DOHH2 (cell line): ENCODE data around the gene ADAR.

Source experiments
- H3F3A ChIP-seq: fragments of 200-600 bp; sonication (generic), shearing (Covaris generic); 2 replicates; pipeline ENCODE4 v1.6.0; 2016; ENCODE audit warnings: antibody characterized with exemption, mild to moderate bottlenecking; ENCODE audit not compliant: control insufficient read depth, insufficient read depth
- H3K27ac ChIP-seq: fragments of 200-600 bp; sonication (generic); 2 replicates; pipeline ENCODE4 v1.5.1; 2014; ENCODE audit warnings: low read depth, mild to moderate bottlenecking, low read length, moderate library complexity
- H3K27me3 ChIP-seq: fragments of 200-600 bp; sonication (generic); 2 replicates; pipeline ENCODE4 v1.6.1; 2014; ENCODE audit warnings: mild to moderate bottlenecking, low read length, mixed read lengths; ENCODE audit not compliant: control insufficient read depth
- H3K36me3 ChIP-seq: fragments of 200-600 bp; sonication (generic); 2 replicates; pipeline ENCODE4 v1.6.1; 2014; ENCODE audit warnings: mild to moderate bottlenecking, low read length, moderate library complexity, mixed read lengths; ENCODE audit not compliant: control insufficient read depth
- H3K4me1 ChIP-seq: fragments of 200-600 bp; sonication (generic); 2 replicates; pipeline ENCODE4 v1.6.1; 2014; ENCODE audit warnings: mild to moderate bottlenecking, low read length, mixed read lengths; ENCODE audit not compliant: control insufficient read depth
- H3K4me2 ChIP-seq: fragments of 200-600 bp; sonication (generic); 2 replicates; pipeline ENCODE4 v1.6.0; 2014; ENCODE audit warnings: mild to moderate bottlenecking, low read length, moderate library complexity
- H3K4me3 ChIP-seq: fragments of 200-600 bp; sonication (generic); 2 replicates; pipeline ENCODE4 v1.5.1; 2014; ENCODE audit warnings: mild to moderate bottlenecking, low read length, mixed read lengths
- H3K79me2 ChIP-seq: fragments of 200-600 bp; sonication (generic); 2 replicates; pipeline ENCODE4 v1.6.1; 2014; ENCODE audit warnings: mild to moderate bottlenecking, low read length, mixed read lengths; ENCODE audit not compliant: control insufficient read depth
- H3K9me2 ChIP-seq: fragments of 200-600 bp; sonication (generic); replicated peaks from 2 replicates; pipeline ENCODE4 v1.6.1; 2014; ENCODE audit warnings: mild to moderate bottlenecking, low read length, mixed read lengths; ENCODE audit not compliant: control insufficient read depth
- H3K9me3 ChIP-seq: fragments of 200-600 bp; sonication (generic); 2 replicates; pipeline ENCODE4 v1.6.1; 2014; ENCODE audit warnings: antibody characterized with exemption, low read length, mixed read lengths; ENCODE audit not compliant: control insufficient read depth, insufficient read depth
- H4K20me1 ChIP-seq: fragments of 200-600 bp; sonication (generic); 2 replicates; pipeline ENCODE4 v1.6.0; 2014; ENCODE audit warnings: low read depth, mild to moderate bottlenecking, antibody characterized with exemption, low read length, moderate library complexity; ENCODE audit not compliant: control insufficient read depth, insufficient read depth
- CTCF ChIP-seq: fragments of 200-600 bp; sonication (generic); IDR thresholded peaks from one replicate; pipeline ENCODE4 v1.5.1; 2014; ENCODE audit warnings: antibody characterized with exemption, mild to moderate bottlenecking, low read depth, low read length; ENCODE audit not compliant: poor library complexity, severe bottlenecking
- EZH2phosphoT487 ChIP-seq: fragments of 200-600 bp; sonication (generic); IDR thresholded peaks from 2 replicates; pipeline ENCODE4 v1.6.1; 2017; ENCODE audit warnings: borderline replicate concordance, mild to moderate bottlenecking, antibody characterized with exemption, low read length, moderate library complexity, mixed read lengths

The ADAR gene

DNA sequence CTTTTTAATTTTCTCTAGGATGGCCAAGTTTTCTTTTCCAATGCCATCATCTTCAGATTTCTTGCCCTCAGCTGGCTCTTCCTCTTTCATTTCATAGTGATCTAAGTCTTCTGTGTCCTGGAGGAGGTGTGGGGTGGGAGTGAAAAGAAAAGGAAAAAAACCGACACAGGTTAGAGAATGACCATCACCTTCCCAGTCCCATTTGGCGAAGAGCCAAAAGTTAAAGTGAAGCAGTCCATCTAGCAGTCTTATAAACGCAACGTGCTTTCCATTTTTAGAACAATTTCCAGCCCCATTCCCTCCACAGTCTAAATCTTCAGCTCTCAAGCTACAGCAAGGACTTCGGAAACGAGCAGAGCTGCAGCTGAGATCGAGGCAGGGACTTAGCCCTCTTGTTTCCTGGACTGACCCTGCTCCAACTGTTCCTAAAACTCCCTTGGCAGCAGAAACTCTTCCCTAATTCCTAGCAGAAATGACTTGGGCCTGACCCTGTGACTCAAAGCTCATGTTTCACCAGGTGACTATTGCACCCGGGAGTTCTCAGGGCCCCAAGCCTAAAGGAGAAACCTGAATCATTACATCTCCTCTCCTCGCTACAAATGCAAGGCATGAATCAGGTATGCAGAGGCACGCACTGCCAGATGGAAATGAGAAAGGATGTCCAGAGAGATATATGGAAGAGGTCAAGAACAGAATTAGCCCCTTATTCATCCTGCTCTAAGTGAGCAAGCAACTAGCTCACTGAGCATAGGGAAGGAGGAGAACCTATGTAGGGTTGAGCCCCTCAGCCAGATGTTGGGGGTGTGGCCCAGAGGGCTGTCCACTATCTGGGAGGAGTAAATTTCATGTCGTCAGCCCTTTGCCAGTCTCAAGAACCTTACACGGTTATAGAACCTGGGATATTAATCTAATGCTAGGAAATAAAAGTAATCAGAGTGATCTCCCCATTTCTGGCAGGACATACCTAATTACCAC, 54.6 kb downstream of the ADAR start:
- H3K9me2 ChIP-seq: no peaks in the 10 kb centered on the region
- H3K9me3 ChIP-seq: no peaks in the 10 kb centered on the region
- TF ChIP-seq EZH2phosphoT487: no peak
- no peak for TF ChIP-seq CTCF
- H3K4me2 ChIP-seq: no peak overlapping the region
- peaks cover 33% of the 10 kb centered on the region for H3K79me2 ChIP-seq
- H3K4me3 ChIP-seq: no peak overlapping the region
- H3K4me1 ChIP-seq: peaks cover 16% of the 10 kb centered on the region
- H4K20me1 ChIP-seq: peaks cover 18% of the 10 kb centered on the region; the same call in 1 of the 2 replicates
- peaks cover 93% of the 10 kb centered on the region for H3K36me3 ChIP-seq
- no peaks in the 10 kb centered on the region for H3K27me3 ChIP-seq
- H3K27ac ChIP-seq: no peak overlapping the region
- H3F3A ChIP-seq: peaks cover 5% of the 10 kb centered on the region; the same call in 1 of the 2 replicates

GRCh38 chr1:154552036-154552435, 56.0 kb downstream of the ADAR start:
- Histone ChIP-seq H3K4me2 (no peak overlapping the region), H3K4me3 (no peak overlapping the region), H3K9me2 (no peaks in the 10 kb centered on the region), H3K79me2 (peaks cover 21% of the 10 kb centered on the region), H3K27ac (no peak overlapping the region), H4K20me1 (peaks cover 17% of the 10 kb centered on the region; the same call in 1 of the 2 replicates), H3K27me3 (no peaks in the 10 kb centered on the region), H3K9me3 (no peaks in the 10 kb centered on the region), H3K4me1 (peaks cover 11% of the 10 kb centered on the region), H3F3A (peaks cover 14% of the 10 kb centered on the region; the same call in 1 of the 2 replicates), H3K36me3 (peaks cover 92% of the 10 kb centered on the region)
- TF ChIP-seq CTCF: no peak
- TF ChIP-seq EZH2phosphoT487: no peak

DNA sequence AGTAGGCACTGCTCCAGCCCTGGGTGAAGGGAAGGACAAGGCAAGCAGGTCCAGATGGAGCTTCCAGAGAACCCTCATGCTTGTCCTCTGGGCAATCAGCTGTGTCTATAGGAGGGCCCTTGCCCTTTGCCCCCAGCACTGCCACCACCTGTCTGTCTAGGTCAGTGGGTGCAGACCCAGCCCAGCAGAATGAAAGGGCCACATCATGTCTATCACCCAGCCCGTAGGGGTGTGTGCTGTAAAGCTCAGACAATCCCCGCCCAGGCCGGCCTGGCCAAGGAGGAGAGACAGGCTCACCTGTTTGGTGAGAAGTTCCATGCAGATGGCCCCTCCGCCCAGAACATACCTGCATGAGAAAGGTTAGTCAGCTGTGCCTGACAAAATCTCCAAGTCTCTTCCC, 56.5 kb downstream of the ADAR start:
- Histone ChIP-seq H3K27ac (no peak overlapping the region), H3K4me2 (no peak overlapping the region), H3K36me3 (peaks cover 86% of the 10 kb centered on the region), H3F3A (peaks cover 17% of the 10 kb centered on the region; the same call in 1 of the 2 replicates), H3K9me3 (no peaks in the 10 kb centered on the region), H4K20me1 (peaks cover 11% of the 10 kb centered on the region; the same call in 1 of the 2 replicates), H3K4me3 (no peak overlapping the region), H3K9me2 (no peaks in the 10 kb centered on the region), H3K4me1 (peaks cover 5% of the 10 kb centered on the region), H3K79me2 (peaks cover 15% of the 10 kb centered on the region), H3K27me3 (no peaks in the 10 kb centered on the region)
- no peak for TF ChIP-seq CTCF
- TF ChIP-seq EZH2phosphoT487: no peak
